ENCODE results near the gene RASD2. TPM values are rescaled to one million over a fixed set of nuclear protein-coding genes. Genes with fewer than 3 reads are reported as not detected.

The RASD2 gene
- total RNA-seq, 2 donors from 2014 or later: 4.2 to 10.2 TPM

DNA sequence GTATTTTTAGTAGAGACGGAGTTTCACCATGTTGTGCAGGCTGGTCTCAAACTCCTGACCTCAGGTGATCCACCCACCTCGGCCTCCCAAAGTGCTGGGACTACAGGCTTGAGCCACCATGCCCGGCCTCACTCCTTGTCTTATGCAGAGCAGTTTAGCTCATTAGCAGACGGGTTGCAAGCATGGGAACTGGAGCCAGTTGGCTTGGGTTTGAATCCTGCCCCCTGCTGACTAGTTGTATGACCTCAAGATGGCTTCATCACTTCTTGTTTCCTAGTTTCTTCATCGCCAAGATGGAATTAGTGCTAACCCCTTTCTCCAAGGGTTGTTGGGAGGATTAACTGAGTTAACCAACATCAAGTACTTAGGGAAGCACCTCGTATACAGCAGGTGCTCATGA lies 23.4 kb upstream of the RASD2 start:
- Histone ChIP-seq H3K4me3 (no peak overlapping the region), H3K4me1 (no peaks in the 10 kb centered on the region), H3K9ac (ENCODE audit: low read depth in 2 of 2, low read length in 2 of 2) (no peak overlapping the region), H3K9me3 (no peaks in the 10 kb centered on the region), H3K27me3 (no peaks in the 10 kb centered on the region), H3K36me3 (no peaks in the 10 kb centered on the region), H3K27ac (no peak overlapping the region)
- TF ChIP-seq, protein P1, sequence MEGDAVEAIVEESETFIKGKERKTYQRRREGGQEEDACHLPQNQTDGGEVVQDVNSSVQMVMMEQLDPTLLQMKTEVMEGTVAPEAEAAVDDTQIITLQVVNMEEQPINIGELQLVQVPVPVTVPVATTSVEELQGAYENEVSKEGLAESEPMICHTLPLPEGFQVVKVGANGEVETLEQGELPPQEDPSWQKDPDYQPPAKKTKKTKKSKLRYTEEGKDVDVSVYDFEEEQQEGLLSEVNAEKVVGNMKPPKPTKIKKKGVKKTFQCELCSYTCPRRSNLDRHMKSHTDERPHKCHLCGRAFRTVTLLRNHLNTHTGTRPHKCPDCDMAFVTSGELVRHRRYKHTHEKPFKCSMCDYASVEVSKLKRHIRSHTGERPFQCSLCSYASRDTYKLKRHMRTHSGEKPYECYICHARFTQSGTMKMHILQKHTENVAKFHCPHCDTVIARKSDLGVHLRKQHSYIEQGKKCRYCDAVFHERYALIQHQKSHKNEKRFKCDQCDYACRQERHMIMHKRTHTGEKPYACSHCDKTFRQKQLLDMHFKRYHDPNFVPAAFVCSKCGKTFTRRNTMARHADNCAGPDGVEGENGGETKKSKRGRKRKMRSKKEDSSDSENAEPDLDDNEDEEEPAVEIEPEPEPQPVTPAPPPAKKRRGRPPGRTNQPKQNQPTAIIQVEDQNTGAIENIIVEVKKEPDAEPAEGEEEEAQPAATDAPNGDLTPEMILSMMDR (IDR thresholded peaks at IDR 0.05): no peak
- intact Hi-C loops (cut with DNase I): no loop called here
- DNase-seq: no peak

GRCh38 chr22:35517769-35518530 lies 22.7 kb upstream of the RASD2 start:
- Histone ChIP-seq H3K4me3 (no peak overlapping the region), H3K36me3 (no peaks in the 10 kb centered on the region), H3K27ac (no peak overlapping the region), H3K9ac (ENCODE audit: low read depth in 2 of 2, low read length in 2 of 2) (peak overlapping the region in 1 of 2 donors; percentile 5), H3K27me3 (no peaks in the 10 kb centered on the region), H3K9me3 (no peaks in the 10 kb centered on the region), H3K4me1 (no peaks in the 10 kb centered on the region)
- intact Hi-C loops (cut with DNase I): no loop called here
- TF ChIP-seq, protein P1 (IDR thresholded peaks at IDR 0.05): no peak
- DNase-seq: peak; percentile 44

DNA sequence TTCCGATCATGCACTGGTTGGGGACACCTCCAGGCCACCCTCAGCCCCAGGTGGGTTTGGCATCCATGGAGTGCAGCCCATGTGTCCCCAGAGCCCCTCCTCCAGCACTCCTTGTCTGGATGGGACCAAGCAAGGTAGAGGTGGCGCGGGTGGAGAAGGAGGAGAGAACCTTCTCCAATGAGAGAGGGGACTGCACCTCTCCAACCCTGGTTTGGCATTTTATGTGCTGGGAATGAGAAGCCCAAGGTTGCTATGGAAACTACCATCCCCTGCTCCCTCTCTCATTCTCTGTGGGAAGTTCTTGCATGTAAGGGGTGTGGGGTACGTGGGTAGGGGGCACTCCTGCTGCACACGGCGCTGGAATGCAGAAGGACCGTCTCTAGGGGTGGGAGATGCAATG lies 21.8 kb upstream of the RASD2 start:
- DNase-seq: no peak
- TF ChIP-seq, protein P1 (IDR thresholded peaks at IDR 0.05): no peak
- H3K9ac ChIP-seq (ENCODE audit: low read depth in 2 of 2, low read length in 2 of 2): no peak overlapping the region
- no peaks in the 10 kb centered on the region for H3K4me1 ChIP-seq
- H3K27ac ChIP-seq: no peak overlapping the region
- H3K4me3 ChIP-seq: no peak overlapping the region
- intact Hi-C loops (cut with DNase I): no loop called here
- no peaks in the 10 kb centered on the region for H3K9me3 ChIP-seq
- no peaks in the 10 kb centered on the region for H3K36me3 ChIP-seq
- no peaks in the 10 kb centered on the region for H3K27me3 ChIP-seq

DNA sequence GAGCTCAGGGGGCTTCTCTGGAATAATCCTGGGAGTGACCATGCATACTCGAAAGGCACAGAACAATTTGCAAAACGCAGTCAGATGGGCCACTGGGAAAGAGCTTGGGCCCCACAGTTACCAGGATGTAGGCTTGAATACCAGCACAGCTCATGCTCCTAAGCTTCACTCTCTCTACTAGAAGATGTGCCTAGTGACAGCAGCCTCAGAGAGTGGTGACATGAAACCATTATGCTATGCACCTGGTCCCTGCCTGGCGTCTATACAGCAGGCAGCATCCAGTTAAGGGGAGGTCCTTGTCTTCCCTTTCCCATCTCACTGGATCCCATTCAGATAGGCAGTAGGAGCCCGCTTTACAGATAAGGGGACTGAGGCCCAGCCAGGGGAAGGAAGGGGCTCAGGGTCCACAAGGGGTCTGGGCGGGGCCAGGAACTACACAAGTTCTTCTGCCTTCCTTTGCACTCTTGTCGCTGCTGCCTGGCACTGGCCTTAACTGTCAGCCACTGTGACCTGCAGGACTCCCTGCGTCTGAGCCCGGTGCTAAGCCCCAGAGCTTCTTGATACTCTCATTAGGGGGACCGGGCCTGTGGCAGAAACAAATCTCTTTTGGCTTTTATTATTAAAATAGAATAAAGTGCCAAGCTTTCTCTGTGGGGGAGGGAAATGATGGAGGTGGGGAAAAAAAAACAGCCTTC lies 21.2 kb upstream of the RASD2 start:
- intact Hi-C loops (cut with DNase I): no loop called here
- Histone ChIP-seq H3K36me3 (no peaks in the 10 kb centered on the region), H3K4me3 (no peak overlapping the region), H3K4me1 (no peaks in the 10 kb centered on the region), H3K9me3 (no peaks in the 10 kb centered on the region), H3K9ac (ENCODE audit: low read depth in 2 of 2, low read length in 2 of 2) (no peak overlapping the region), H3K27me3 (no peaks in the 10 kb centered on the region), H3K27ac (no peak overlapping the region)
- TF ChIP-seq, protein P1 (IDR thresholded peaks at IDR 0.05): no peak
- DNase-seq: no peak

DNA sequence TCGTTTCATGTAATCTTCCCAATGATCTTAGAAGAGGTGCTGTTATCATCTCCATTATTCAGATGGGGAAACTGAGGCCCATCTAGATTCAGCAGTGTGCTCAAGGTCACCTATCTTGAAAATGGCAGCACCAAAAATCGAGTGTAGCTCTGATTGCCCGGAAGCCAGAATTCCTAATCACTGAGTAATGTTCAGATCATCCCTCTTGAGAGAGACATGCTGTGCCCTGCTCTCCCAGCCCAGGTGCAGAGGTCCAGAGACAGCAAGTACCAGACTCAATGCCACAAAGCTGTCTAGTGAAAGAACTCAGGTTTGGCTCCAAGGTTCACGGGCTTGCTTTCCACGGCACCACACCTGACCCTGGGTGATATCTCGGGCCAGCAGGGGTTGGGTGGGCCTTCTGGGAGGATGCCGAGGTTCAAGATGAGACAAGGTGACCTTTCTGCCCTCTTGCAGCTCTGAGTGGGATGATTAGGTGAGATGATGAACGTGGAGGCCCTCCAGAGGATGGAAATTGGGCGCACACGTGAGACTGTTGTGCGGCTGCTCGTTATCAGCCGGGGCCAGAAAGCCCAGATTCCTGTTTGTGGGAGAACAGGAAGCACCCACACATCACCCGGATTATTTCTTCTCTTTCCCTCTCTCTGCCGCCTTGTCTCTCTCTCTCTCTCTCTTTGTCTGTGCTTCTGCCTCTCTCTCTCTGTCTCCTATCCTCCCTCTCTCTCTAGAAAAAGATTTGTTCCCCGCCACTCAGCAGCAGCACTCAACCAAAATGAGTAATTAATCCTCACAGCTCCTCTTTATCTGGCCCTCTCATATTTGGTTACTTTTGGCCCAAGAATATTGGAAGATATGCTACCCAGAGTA lies 19.0 kb upstream of the RASD2 start:
- Histone ChIP-seq H3K27ac (no peak overlapping the region), H3K36me3 (no peaks in the 10 kb centered on the region), H3K9ac (ENCODE audit: low read depth in 2 of 2, low read length in 2 of 2) (no peak overlapping the region), H3K9me3 (no peaks in the 10 kb centered on the region), H3K4me3 (no peak overlapping the region), H3K27me3 (no peaks in the 10 kb centered on the region), H3K4me1 (no peaks in the 10 kb centered on the region)
- intact Hi-C loops (cut with DNase I): no loop called here
- TF ChIP-seq, protein P1 (IDR thresholded peaks at IDR 0.05): no peak
- no peak for DNase-seq
